GM12892 (cell line): ENCODE data around the gene PLCG2.
"Not testable (repeated sequence)": the region's sequence is repeated elsewhere in the genome, so short reads cannot be mapped to it uniquely, and the experiment has no call there.

Experiments
- DNase-seq: peaks from one replicate; pipeline ENCODE4 v3.0.0; 2011; ENCODE audit not compliant: insufficient read length
- FAIRE-seq: peaks from 2 replicates; lab custom pipeline; 2011; peaks lifted over from hg19 to GRCh38; lab: Jason Lieb, UNC
- POLR2A ChIP-seq: IDR thresholded peaks from 2 replicates; pipeline ENCODE4 v1.6.1; 2011; ENCODE audit warnings: low read depth, low read length, control low read depth
- POLR2AphosphoS5 ChIP-seq: IDR thresholded peaks from 2 replicates; pipeline ENCODE4 v1.6.1; 2011; ENCODE audit warnings: low read depth, low read length, control low read depth
- TAF1 ChIP-seq: IDR thresholded peaks from 2 replicates; pipeline ENCODE4 v1.6.1; 2011; ENCODE audit warnings: low read depth, mild to moderate bottlenecking, control low read depth, low read length, borderline replicate concordance

The PLCG2 gene

DNA sequence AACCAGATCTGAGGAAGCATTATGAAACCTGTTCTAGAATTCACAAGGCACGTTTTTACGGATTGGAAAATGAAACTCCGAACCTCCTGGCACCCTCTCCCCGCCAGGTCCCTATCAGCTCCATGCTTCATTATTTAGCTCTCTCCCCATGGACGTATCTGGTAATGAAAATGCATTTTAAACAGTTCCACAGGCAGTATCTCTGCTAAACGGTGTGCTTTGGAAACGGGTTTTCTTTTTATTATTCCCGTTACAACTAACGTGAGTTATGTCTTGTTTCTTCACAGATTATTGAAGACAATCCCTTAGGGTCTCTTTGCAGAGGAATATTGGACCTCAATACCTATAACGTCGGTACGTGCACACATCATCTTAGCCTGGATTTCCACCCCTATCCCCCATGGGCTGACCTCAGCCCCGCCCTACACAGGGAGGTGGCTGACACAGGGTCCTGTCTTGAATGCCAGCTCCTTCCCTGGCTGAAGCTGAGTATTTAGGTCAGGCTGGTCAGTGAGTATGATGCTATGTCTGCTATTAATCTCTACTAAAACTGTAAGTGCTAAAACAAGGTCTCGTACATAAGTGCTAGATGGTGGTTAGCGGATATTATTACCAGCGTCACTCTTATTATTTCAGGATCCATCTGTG is 149.3 kb downstream of the PLCG2 start:
- TF ChIP-seq TAF1 (no peak), POLR2AphosphoS5 (no peak)
- no peak for FAIRE-seq
- no peak for DNase-seq

GRCh38 chr16:81928975-81929374 is 149.9 kb downstream of the PLCG2 start:
- DNase-seq (no peak), FAIRE-seq (peak; percentile 5)
- TF ChIP-seq POLR2A = no peak
- TF ChIP-seq POLR2AphosphoS5 = no peak
- TF ChIP-seq TAF1 = no peak

DNA sequence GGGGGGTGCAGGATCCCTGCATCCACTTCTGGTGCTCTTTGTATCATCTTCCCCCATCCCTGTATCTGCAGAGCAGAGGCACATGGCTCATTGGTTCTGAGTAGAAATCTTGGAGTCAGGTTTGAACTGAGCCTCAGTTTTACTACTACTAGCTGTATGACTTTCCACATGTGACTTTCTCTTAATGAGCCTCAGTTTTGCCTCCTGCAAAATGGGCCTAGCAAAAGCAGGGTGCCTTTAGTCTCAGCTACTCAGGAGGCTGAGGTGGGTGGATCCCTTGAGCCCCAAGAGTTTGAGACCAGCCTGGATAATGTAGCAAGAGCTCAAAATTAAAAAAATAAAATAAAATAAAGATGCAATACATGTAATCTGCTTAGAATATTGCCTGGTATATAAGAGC is 150.8 kb downstream of the PLCG2 start:
- TF ChIP-seq POLR2AphosphoS5 = no peak
- no peak for TF ChIP-seq TAF1
- no peak for TF ChIP-seq POLR2A
- DNase-seq (no peak), FAIRE-seq (no peak)

DNA sequence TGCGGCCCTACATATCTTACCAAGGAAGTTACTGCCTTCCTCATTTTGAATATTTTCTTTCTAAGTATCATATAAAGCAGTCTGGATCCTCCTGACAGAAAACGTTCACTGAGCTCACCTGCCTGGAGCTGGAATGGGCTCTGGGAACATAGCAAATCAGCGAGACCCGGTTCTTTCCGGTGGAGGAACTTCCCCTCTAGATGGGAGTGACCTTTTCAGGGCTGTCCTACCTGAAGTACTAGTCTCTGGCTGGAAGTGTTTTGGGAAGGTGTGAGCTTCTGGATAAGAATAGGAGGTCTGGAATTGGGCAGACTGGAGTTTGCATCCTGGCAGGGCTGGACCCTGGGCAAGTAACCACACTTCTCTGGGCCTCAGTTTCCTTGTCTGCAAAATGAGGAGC is 152.8 kb downstream of the PLCG2 start:
- TF ChIP-seq TAF1 = no peak
- TF ChIP-seq POLR2AphosphoS5 = no peak
- TF ChIP-seq POLR2A = no peak
- no peak for FAIRE-seq
- DNase-seq = no peak

- FAIRE-seq = no peak
- no peak for DNase-seq
Measured at GRCh38 chr16:81932668-81933067, 153.6 kb downstream of the PLCG2 start.

GRCh38 chr16:81933361-81933760 is 154.3 kb downstream of the PLCG2 start:
- TF ChIP-seq POLR2A (no peak), POLR2AphosphoS5 (no peak), TAF1 (no peak)
- no peak for DNase-seq
- no peak for FAIRE-seq

More at GRCh38 chr16:81932668-81933067, 153.6 kb downstream of the PLCG2 start:
- no peak for TF ChIP-seq TAF1
- no peak for TF ChIP-seq POLR2AphosphoS5
- no peak for TF ChIP-seq POLR2A

- not testable (repeated sequence) for DNase-seq
Measured at GRCh38 chr16:81934711-81935110, 155.6 kb downstream of the PLCG2 start.

DNA sequence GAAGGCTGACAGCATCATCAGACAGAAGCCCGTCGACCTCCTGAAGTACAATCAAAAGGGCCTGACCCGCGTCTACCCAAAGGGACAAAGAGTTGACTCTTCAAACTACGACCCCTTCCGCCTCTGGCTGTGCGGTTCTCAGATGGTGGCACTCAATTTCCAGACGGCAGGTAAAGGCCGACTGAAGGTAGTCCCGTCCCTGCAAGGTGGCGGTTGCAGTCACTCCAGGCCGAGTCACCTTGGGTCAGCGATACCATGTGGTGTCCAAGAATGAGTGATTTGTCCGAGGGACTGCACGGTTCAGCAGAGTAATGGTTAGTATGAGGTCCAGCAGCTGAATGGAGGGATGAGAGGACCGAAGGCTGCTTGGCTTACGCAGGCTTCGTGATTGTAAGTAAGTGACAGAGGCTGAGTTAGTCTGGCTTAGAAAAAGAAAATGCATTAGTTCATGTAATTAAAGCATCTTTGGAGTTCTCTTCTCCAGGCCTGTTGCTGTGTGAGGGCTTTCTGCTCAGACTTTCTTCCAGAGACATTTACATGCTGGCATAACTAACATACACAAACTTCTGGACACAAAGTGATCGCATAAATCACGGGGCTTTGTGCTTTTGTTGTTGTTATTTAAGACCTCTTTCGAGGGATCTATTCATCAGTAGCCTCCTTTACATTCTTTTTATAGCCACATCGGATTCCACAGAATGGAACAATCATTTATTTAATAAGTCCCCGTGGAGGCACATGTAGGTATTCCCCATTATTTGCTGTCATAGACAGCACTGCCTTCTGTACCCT is 157.3 kb downstream of the PLCG2 start:
- TF ChIP-seq TAF1 = no peak
- TF ChIP-seq POLR2AphosphoS5 = peak; percentile 25; the same call in 1 of the 2 replicates
- FAIRE-seq (no peak), DNase-seq (no peak)

More at GRCh38 chr16:81934711-81935110, 155.6 kb downstream of the PLCG2 start:
- not testable (repeated sequence) for FAIRE-seq

- TF ChIP-seq POLR2A (no peak), TAF1 (no peak), POLR2AphosphoS5 (no peak)
- FAIRE-seq (no peak), DNase-seq (no peak)
Measured at GRCh38 chr16:81937305-81938038, 158.4 kb downstream of the PLCG2 start.

DNA sequence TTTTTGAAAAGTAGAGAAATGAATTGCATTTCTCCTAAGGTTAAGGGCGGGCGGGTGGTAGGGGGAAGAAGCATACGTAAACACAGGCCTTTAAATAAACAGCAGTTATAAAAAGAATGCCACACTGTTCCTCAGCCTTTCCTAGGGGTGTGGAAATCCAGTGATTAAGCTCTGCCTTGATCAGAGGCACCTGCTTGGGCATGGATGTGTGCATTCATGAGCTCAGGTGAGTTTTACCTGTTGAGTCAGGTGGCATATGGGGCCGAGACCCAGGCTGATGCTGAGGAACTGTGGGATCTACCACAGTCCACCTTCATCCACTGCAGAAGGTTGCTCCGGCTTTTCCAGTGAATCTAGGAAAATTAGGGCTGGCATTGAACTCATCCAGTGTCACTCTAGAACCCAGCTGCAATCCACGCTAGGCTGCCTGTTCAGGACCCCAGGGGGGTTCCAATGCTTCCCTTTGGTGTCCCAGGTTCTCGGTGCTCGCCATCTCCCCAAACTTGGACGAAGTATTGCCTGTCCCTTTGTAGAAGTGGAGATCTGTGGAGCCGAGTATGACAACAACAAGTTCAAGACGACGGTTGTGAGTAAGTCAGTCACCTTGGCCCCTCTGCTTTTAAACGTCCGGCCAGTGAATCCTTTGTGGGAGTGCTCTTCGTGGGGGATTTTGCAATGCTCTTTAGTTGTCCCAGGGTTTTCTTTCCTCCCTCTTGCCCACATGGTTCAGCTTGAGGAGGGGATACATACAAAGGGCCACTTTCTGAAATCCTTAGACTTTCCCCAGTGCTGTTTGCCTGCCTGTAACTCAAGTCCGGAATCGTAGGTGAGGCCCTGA is 159.5 kb downstream of the PLCG2 start:
- no peak for TF ChIP-seq POLR2AphosphoS5
- TF ChIP-seq TAF1 = no peak
- TF ChIP-seq POLR2A = no peak
- DNase-seq (no peak), FAIRE-seq (no peak)
